GM12872 (cell line): ENCODE measurements around the gene INO80E.

Experiments used
- CTCF ChIP-seq: IDR thresholded peaks from 3 replicates; pipeline ENCODE4 v1.5.1; 2011; ENCODE audit warnings: low read depth, mild to moderate bottlenecking, low read length, moderate library complexity; ENCODE audit not compliant: insufficient read depth

INO80E gene

GRCh38 chr16:30025156-30025555, 29.1 kb downstream of the INO80E start:
- no peak for TF ChIP-seq CTCF

- no peak for TF ChIP-seq CTCF
Observed at GRCh38 chr16:30025574-30025973, 29.5 kb downstream of the INO80E start.

GRCh38 chr16:30026449-30026848, 30.4 kb downstream of the INO80E start:
- TF ChIP-seq CTCF = no peak

GRCh38 chr16:30027588-30028437, 31.8 kb downstream of the INO80E start:
- TF ChIP-seq CTCF = no peak

- TF ChIP-seq CTCF = no peak
Observed at GRCh38 chr16:30028438-30029076, 32.5 kb downstream of the INO80E start.

GRCh38 chr16:30030011-30030685, 34.1 kb downstream of the INO80E start:
- no peak for TF ChIP-seq CTCF

- TF ChIP-seq CTCF = no peak
Observed at GRCh38 chr16:30030841-30031413, 34.9 kb downstream of the INO80E start, which contains the start of gene TLCD3B. Gene TLCD3B (minus strand): TSS chr16:30031271. CDS start chr16:30030527, 744 bp downstream.
